Transverse colon (tissue), 4 donors: ENCODE data around the gene RELN. TPM values are rescaled to one million over a fixed set of nuclear protein-coding genes. Genes with fewer than 3 reads are reported as not detected.

Source experiments
- DNase-seq: peaks from one replicate; pipeline ENCODE4 v3.0.0-alpha.2; 2019
- H3K27ac ChIP-seq, 4 donors: fragments of 200-600 bp; sonication (generic); 2 replicates each; pipeline ENCODE4 v1.5.1; 2016 to 2018; ENCODE audit warnings: inconsistent platforms in 4 of 4
- H3K27me3 ChIP-seq: fragments of 200-600 bp; sonication (generic); 2 replicates; pipeline ENCODE4 v1.5.1; 2017; ENCODE audit warnings: inconsistent platforms
- H3K36me3 ChIP-seq, 4 donors: fragments of 200-600 bp; sonication (generic); 2 replicates each; pipeline ENCODE4 v1.5.1; 2017 to 2019; ENCODE audit warnings: inconsistent platforms in 4 of 4
- H3K4me1 ChIP-seq, 4 donors: fragments of 200-600 bp; sonication (generic); 2 replicates each; pipeline ENCODE4 v1.5.1; 2017 to 2020; ENCODE audit warnings: inconsistent platforms in 4 of 4
- H3K4me3 ChIP-seq, 4 donors: fragments of 200-600 bp; sonication (generic); 1 replicate in 1 of 4; 2 replicates in 3 of 4; pipeline versions ENCODE4 v1.5.1 to v1.6.1; 2017 to 2019; ENCODE audit warnings: inconsistent platforms in 4 of 4
- H3K9me3 ChIP-seq, 2 donors: fragments of 200-600 bp; sonication (generic); 2 replicates each; pipeline ENCODE4 v1.5.1; 2017 to 2019; ENCODE audit warnings: inconsistent platforms in 2 of 2
- CTCF ChIP-seq, 5 experiments: fragments of 200-600 bp in 3 of 5; fragments of 450-650 bp in 2 of 5; sonication (generic) in 3 of 5; IDR thresholded peaks; 1 replicate in 2 of 5; 2 replicates in 3 of 5; pipeline ENCODE4 v1.5.1; 2016 to 2017; ENCODE audit warnings: antibody characterized with exemption in 5 of 5, inconsistent platforms in 3 of 5, mild to moderate bottlenecking in 2 of 5, moderate library complexity in 1 of 5
- EP300 ChIP-seq: sonication (generic); formaldehyde crosslinking; IDR thresholded peaks from one replicate; pipeline ENCODE4 v1.6.1; 2017; ENCODE audit warnings: antibody characterized with exemption, low read depth
- POLR2A ChIP-seq: fragments of 450-650 bp; IDR thresholded peaks from one replicate; pipeline ENCODE4 v1.6.1; 2016; ENCODE audit warnings: antibody characterized with exemption, mild to moderate bottlenecking, moderate library complexity
- POLR2AphosphoS5 ChIP-seq, 3 donors: sonication (generic); formaldehyde crosslinking; IDR thresholded peaks; one replicate each; pipeline ENCODE4 v1.6.1; 2016; ENCODE audit warnings: antibody characterized with exemption in 3 of 3
- WGBS, 2 donors: methylation state at CpG; one replicate each; pipeline ENCODE4 v1.1.5; 2018; ENCODE audit warnings: low coverage in 1 of 2; 5-methylcytosine and 5-hydroxymethylcytosine counted together
- in situ Hi-C, 4 donors: fragments of 200-750 bp; cut with MboI; loops; one replicate each; pipeline versions ENCODE4 v1.15.0 to v1.15.1; 2017; ENCODE audit warnings: low sequenced_read_pairs in 3 of 4, low pct_ligation_motif_present in 1 of 4, low pct_unique_long_range_greater_than_20kb in 1 of 4
- intact Hi-C: fragments of 100-400 bp; cut with DNase I; formaldehyde crosslinking; loops from one replicate; pipeline ENCODE4 v1.15.1; 2023; ENCODE audit warnings: low total_unique reads
- total RNA-seq, 4 donors: library from RNA; depleted of rRNA; stranded (reverse); fragments of >200 nt; gene quantifications; one replicate each; pipeline ENCODE4 v1.1.0, GENCODE V29; 2016

RELN gene
- total RNA-seq, 4 donors from 2014 or later, result 1.00 to 2.7 (median 1.5) TPM; not detected in 1

- Histone ChIP-seq H3K27me3 (no peaks in the 10 kb centered on the region), H3K36me3 (no peaks in the 10 kb centered on the region), H3K4me1 (no peaks in the 10 kb centered on the region), H3K4me3 (no peak overlapping the region), H3K27ac (no peak overlapping the region), H3K9me3 (no peaks in the 10 kb centered on the region)
- TF ChIP-seq POLR2A (no peak), POLR2AphosphoS5 (IDR thresholded peaks at IDR 0.05) (no peak), CTCF (IDR thresholded peaks at IDR 0.05) (no peak), EP300 (no peak)
- intact Hi-C loops, result no loop called here
- DNase-seq, result no peak
- in situ Hi-C loops, result no loop called here
- WGBS, 2 donors, result 55 to 73% methylated on average over 3 of the region's 3 CpGs
Observed at GRCh38 chr7:103702454-103702853, 287.0 kb downstream of the RELN start.

GRCh38 chr7:103699032-103699431 is 290.4 kb downstream of the RELN start:
- intact Hi-C loops (no loop called here), in situ Hi-C loops (no loop called here)
- H3K9me3 ChIP-seq, result no peaks in the 10 kb centered on the region
- H3K27ac ChIP-seq, result no peak overlapping the region
- no peaks in the 10 kb centered on the region for H3K36me3 ChIP-seq
- no peak overlapping the region for H3K4me3 ChIP-seq
- H3K27me3 ChIP-seq, result no peaks in the 10 kb centered on the region
- TF ChIP-seq EP300 (no peak), POLR2A (no peak), POLR2AphosphoS5 (IDR thresholded peaks at IDR 0.05) (no peak), CTCF (IDR thresholded peaks at IDR 0.05) (no peak)
- no peak for DNase-seq
- WGBS, 2 donors, result 64 to 83% methylated on average over 1 of the region's 1 CpG
- no peaks in the 10 kb centered on the region for H3K4me1 ChIP-seq

GRCh38 chr7:103698064-103698463 is 291.4 kb downstream of the RELN start:
- no peak overlapping the region for H3K4me3 ChIP-seq
- H3K36me3 ChIP-seq, result no peaks in the 10 kb centered on the region
- H3K4me1 ChIP-seq, result no peaks in the 10 kb centered on the region
- H3K27ac ChIP-seq, result no peak overlapping the region
- in situ Hi-C loops (no loop called here), intact Hi-C loops (no loop called here)
- H3K9me3 ChIP-seq, result no peaks in the 10 kb centered on the region
- DNase-seq, result no peak
- TF ChIP-seq EP300 (no peak), POLR2AphosphoS5 (IDR thresholded peaks at IDR 0.05) (no peak), POLR2A (no peak), CTCF (IDR thresholded peaks at IDR 0.05) (no peak)
- H3K27me3 ChIP-seq, result no peaks in the 10 kb centered on the region

GRCh38 chr7:103695521-103695920 is 293.9 kb downstream of the RELN start:
- in situ Hi-C loops, result no loop called here
- DNase-seq, result no peak
- Histone ChIP-seq H3K9me3 (no peaks in the 10 kb centered on the region), H3K4me3 (no peak overlapping the region), H3K4me1 (no peaks in the 10 kb centered on the region), H3K27me3 (no peaks in the 10 kb centered on the region), H3K36me3 (no peaks in the 10 kb centered on the region), H3K27ac (no peak overlapping the region)
- intact Hi-C loops, result no loop called here
- 69 to 80% methylated on average over 4 of the region's 4 CpGs for WGBS, 2 donors
- TF ChIP-seq POLR2A (no peak), CTCF (IDR thresholded peaks at IDR 0.05) (no peak), EP300 (no peak), POLR2AphosphoS5 (IDR thresholded peaks at IDR 0.05) (no peak)
